ENCODE data around the gene PPIL3. TPM values are rescaled to one million over a fixed set of nuclear protein-coding genes. Genes with fewer than 3 reads are reported as not detected.

Gene PPIL3
- polyA plus RNA-seq, 2 of the 4 experiments (the other 2 are of a cell fraction): 27.5 to 75.6 TPM

DNA sequence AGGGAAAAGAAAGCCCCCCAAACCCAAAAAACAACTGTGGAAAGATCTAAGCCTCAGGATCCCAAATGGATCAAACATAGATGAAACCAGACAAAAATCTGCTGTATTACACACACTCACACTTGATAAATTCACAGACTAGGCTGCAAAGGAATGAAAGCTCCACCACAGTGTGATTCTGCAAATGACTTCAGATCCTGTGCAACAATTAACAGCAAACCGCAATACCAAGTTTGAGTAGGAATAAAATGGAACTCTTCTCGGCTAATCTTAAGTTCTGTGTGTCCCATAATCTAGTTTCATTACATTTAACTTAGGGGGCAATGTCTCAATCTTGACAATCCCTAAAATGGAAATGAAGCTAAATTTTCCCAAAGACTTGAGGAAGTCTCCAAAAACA is 36.3 kb downstream of the PPIL3 start:
- POLR2A ChIA-PET: interaction anchor here (0.7 kb wide), 1 partner anchor 12 kb away, joined by 5 read pairs; the partner anchor contains the start of gene CLK1
- no peak for DNase-seq (ENCODE audit: low read depth in 1 of 2, low spot score in 1 of 2)
- Histone ChIP-seq H3K27ac (no peak overlapping the region), H3K4me1 (no peaks in the 10 kb centered on the region), H3K4me3 (no peak overlapping the region), H3K4me2 (no peak overlapping the region), H3K9me3 (no peaks in the 10 kb centered on the region)
- CTCF ChIA-PET: no interaction called here
- 100% methylated on average over 2 of the region's 2 CpGs for WGBS (ENCODE audit: missing lambda C conversion rate)
- FAIRE-seq: no peak
- TF ChIP-seq FOXS1 (CRISPR knock-in tag; IDR thresholded peaks at IDR 0.05) (no peak), ZSCAN20 (CRISPR knock-in tag; IDR thresholded peaks at IDR 0.05) (no peak), ZNF302 (CRISPR knock-in tag; IDR thresholded peaks at IDR 0.05) (no peak), HEYL (CRISPR knock-in tag; IDR thresholded peaks at IDR 0.05) (no peak), TP53 (CRISPR knock-in tag; IDR thresholded peaks at IDR 0.05) (no peak), BHLHE40 (IDR thresholded peaks at IDR 0.05; ENCODE audit: low read depth, low read length) (no peak), SREBF2 (IDR thresholded peaks at IDR 0.05) (no peak), POLR2AphosphoS2 (conservative IDR thresholded peaks at IDR 0.05; ENCODE audit: low read length) (no peak; the same call in 1 of the 2 replicates), HDAC2 (IDR thresholded peaks at IDR 0.05) (no peak), HOXB13 (CRISPR knock-in tag; IDR thresholded peaks at IDR 0.05; ENCODE audit: low read depth) (no peak), EHMT2 (IDR thresholded peaks at IDR 0.05; ENCODE audit: low read depth) (no peak), JUN (IDR thresholded peaks at IDR 0.05) (no peak), CBX8 (IDR thresholded peaks at IDR 0.05) (no peak)
- TF ChIP-seq, protein P1, sequence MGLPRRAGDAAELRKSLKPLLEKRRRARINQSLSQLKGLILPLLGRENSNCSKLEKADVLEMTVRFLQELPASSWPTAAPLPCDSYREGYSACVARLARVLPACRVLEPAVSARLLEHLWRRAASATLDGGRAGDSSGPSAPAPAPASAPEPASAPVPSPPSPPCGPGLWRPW (IDR thresholded peaks at IDR 0.05): no peak
- TF ChIP-seq, protein P2, sequence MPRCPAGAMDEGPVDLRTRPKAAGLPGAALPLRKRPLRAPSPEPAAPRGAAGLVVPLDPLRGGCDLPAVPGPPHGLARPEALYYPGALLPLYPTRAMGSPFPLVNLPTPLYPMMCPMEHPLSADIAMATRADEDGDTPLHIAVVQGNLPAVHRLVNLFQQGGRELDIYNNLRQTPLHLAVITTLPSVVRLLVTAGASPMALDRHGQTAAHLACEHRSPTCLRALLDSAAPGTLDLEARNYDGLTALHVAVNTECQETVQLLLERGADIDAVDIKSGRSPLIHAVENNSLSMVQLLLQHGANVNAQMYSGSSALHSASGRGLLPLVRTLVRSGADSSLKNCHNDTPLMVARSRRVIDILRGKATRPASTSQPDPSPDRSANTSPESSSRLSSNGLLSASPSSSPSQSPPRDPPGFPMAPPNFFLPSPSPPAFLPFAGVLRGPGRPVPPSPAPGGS (IDR thresholded peaks at IDR 0.05): no peak
- TF ChIP-seq, protein P3, sequence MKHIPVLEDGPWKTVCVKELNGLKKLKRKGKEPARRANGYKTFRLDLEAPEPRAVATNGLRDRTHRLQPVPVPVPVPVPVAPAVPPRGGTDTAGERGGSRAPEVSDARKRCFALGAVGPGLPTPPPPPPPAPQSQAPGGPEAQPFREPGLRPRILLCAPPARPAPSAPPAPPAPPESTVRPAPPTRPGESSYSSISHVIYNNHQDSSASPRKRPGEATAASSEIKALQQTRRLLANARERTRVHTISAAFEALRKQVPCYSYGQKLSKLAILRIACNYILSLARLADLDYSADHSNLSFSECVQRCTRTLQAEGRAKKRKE (CRISPR knock-in tag; IDR thresholded peaks at IDR 0.05; ENCODE audit: low read depth): no peak
- TF ChIP-seq, protein P4, sequence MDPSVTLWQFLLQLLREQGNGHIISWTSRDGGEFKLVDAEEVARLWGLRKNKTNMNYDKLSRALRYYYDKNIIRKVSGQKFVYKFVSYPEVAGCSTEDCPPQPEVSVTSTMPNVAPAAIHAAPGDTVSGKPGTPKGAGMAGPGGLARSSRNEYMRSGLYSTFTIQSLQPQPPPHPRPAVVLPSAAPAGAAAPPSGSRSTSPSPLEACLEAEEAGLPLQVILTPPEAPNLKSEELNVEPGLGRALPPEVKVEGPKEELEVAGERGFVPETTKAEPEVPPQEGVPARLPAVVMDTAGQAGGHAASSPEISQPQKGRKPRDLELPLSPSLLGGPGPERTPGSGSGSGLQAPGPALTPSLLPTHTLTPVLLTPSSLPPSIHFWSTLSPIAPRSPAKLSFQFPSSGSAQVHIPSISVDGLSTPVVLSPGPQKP (IDR thresholded peaks at IDR 0.05; ENCODE audit: low read depth, low read length): no peak
- no peak for ATAC-seq

DNA sequence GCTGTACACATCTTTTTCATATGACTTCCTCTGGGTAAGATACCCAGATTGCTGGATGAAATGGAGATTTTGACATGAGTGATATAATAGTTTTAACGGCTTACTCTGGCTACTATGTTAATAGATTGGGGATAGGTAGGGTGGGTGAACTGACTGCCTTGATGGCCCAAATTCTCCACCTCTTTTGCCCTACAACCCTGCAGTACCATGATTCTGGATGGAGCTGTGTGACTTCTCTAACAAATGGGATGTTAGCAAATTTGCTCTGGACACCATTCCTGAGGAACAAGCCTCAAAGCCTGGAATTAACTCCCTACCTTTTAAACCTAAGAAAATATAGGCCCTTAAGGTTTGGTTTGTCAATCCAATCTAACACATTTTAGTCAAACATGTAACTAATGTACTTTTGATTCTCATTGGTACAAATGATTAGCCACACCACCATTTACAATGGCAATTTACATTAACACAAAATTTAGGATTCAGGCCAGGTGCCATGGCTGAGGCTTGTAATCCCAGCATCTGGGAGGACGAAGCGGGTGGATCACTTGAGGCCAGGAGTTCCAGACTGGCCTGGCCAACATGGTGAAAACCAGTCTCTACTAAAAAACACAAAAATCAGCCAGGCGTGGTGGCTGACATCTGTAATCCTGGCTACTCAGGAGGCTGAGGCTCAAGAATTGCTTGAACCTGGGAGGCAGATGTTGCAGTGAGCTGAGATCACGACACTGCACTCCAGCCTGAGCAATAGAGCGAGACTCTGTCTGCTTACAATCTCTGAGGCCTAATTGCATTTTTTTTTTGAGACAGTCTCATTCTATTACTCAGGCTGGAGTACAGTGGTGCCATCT is 37.3 kb downstream of the PPIL3 start:
- WGBS (ENCODE audit: missing lambda C conversion rate): 93% methylated on average over 6 of the region's 6 CpGs
- Histone ChIP-seq H3K9me3 (no peaks in the 10 kb centered on the region), H3K4me1 (no peaks in the 10 kb centered on the region), H3K4me2 (no peak overlapping the region), H3K27ac (no peak overlapping the region), H3K4me3 (no peak overlapping the region)
- ChIA-PET POLR2A (no interaction called here), CTCF (no interaction called here)
- TF ChIP-seq RNF2 (IDR thresholded peaks at IDR 0.05; ENCODE audit: borderline replicate concordance, low read depth): no peak
- no peak for TF ChIP-seq JUNB (IDR thresholded peaks at IDR 0.05)
- TF ChIP-seq, protein P5, sequence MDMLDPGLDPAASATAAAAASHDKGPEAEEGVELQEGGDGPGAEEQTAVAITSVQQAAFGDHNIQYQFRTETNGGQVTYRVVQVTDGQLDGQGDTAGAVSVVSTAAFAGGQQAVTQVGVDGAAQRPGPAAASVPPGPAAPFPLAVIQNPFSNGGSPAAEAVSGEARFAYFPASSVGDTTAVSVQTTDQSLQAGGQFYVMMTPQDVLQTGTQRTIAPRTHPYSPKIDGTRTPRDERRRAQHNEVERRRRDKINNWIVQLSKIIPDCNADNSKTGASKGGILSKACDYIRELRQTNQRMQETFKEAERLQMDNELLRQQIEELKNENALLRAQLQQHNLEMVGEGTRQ (IDR thresholded peaks at IDR 0.05): no peak
- TF ChIP-seq HOXA7 (CRISPR knock-in tag; IDR thresholded peaks at IDR 0.05): peak; percentile 46; the same call in 1 of the 2 replicates
- no peak for TF ChIP-seq GATA3 (IDR thresholded peaks at IDR 0.05; ENCODE audit: borderline replicate concordance)
- peak; percentile 78; the same call in 1 of the 2 replicates for TF ChIP-seq POLR2AphosphoS2 (conservative IDR thresholded peaks at IDR 0.05; ENCODE audit: low read length)
- TF ChIP-seq TFCP2L1 (CRISPR knock-in tag; IDR thresholded peaks at IDR 0.05): no peak
- TF ChIP-seq JUN (IDR thresholded peaks at IDR 0.05): no peak
- no peak for TF ChIP-seq NR3C1 (IDR thresholded peaks at IDR 0.05)
- TF ChIP-seq NFE2L2 (conservative IDR thresholded peaks at IDR 0.05; ENCODE audit: low read length): no peak
- DNase-seq (ENCODE audit: low read depth in 1 of 2, low spot score in 1 of 2) (no peak), FAIRE-seq (no peak), ATAC-seq (no peak)
